Measurements from ENCODE around the gene TMEM273.

TMEM273 gene

GRCh38 chr10:49164559-49165188, 23.5 kb downstream of the TMEM273 start:
- no peak for DNase-seq (ENCODE audit: low read depth)

- DNase-seq (ENCODE audit: low read depth) = no peak
Observed at GRCh38 chr10:49163741-49164140, 24.4 kb downstream of the TMEM273 start.

GRCh38 chr10:49162761-49163310, 25.4 kb downstream of the TMEM273 start:
- DNase-seq (ENCODE audit: low read depth) = no peak

- no peak for DNase-seq (ENCODE audit: low read depth)
Observed at GRCh38 chr10:49162063-49162462, 26.1 kb downstream of the TMEM273 start.

GRCh38 chr10:49161411-49161997, 26.7 kb downstream of the TMEM273 start:
- no peak for DNase-seq (ENCODE audit: low read depth)

- DNase-seq (ENCODE audit: low read depth) = no peak
Observed at GRCh38 chr10:49160814-49161213, 27.4 kb downstream of the TMEM273 start.

DNA sequence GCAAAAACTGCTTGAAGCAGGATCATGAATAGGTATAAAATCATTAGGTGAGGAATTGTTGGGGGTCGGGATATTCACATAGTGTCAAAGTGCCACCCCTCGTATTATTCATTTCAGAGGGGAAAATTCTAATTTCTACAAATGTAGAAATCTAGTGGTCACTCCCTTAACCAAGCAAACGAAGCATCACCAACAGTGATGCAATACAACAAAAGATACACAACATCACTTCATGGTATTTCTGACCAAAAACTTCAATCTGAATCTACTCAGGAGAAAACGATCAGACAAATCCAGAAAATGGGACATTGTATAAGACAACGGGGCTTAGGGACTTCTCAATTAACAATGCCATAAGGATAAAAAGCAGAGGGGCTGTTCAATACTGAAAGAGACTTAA, 28.1 kb downstream of the TMEM273 start:
- no peak for DNase-seq (ENCODE audit: low read depth)

DNA sequence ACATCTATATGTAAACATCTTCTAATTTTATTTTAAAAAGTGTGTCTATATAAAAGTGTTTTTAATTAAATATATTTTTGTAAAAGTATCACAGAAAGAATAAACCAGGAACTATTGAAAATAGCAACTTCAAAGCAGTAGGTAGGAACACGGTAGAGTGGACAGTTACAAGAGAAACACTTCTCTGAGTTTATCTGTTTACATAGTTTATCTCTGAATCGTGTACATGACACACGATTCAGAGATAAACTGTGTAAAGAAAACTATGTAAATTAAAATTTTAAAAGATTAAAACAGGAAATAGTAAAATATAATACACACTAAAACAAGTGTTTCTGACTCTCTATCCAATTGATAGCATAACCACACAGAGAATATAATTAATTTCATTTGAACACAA, 29.3 kb downstream of the TMEM273 start:
- DNase-seq (ENCODE audit: low read depth) = no peak

- no peak for DNase-seq (ENCODE audit: low read depth)
Observed at GRCh38 chr10:49158404-49158803, 29.8 kb downstream of the TMEM273 start.

GRCh38 chr10:49157229-49157628, 31.0 kb downstream of the TMEM273 start:
- no peak for DNase-seq (ENCODE audit: low read depth)

GRCh38 chr10:49154641-49155040, 33.5 kb downstream of the TMEM273 start:
- DNase-seq (ENCODE audit: low read depth) = no peak

DNA sequence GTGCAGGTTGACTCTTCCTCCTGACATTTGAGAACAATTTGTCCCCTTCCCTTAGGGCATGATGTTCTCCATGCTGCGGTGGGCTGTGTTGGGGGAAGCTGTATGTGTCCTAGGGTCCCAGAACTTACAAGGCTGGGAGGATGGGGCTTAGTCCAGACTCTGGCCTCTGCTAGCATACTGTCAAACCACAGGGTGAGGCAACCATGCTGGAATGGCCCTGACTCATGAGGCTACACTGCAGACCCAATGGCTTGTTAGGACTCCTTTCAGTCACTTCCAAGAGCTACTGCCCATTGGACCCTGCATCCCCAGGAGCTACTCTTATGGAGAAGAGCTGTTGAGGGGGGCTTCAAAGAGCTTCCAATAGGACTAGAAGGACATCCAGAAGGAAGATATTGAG, 34.2 kb downstream of the TMEM273 start:
- DNase-seq (ENCODE audit: low read depth) = no peak

GRCh38 chr10:49153115-49153514, 35.1 kb downstream of the TMEM273 start:
- no peak for DNase-seq (ENCODE audit: low read depth)

DNA sequence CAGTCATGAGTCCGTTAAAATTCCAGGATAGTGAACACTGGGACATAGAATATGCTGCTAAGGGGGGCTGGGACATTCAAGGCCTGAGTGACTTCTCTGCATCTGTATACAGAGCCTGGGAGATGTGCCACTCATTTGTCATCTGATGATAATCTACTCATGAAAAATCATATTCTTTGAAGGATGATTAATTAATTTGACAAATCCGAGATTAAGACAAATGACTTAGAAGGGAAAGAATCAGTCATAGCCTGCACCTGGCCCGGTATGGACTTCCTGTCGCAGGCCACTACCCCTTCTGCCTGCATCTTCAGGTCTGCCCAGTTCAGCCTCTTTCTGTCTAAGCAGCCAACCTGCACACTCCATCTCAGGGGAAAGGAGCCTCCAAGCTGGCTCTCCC, 35.5 kb downstream of the TMEM273 start:
- DNase-seq (ENCODE audit: low read depth) = no peak

DNA sequence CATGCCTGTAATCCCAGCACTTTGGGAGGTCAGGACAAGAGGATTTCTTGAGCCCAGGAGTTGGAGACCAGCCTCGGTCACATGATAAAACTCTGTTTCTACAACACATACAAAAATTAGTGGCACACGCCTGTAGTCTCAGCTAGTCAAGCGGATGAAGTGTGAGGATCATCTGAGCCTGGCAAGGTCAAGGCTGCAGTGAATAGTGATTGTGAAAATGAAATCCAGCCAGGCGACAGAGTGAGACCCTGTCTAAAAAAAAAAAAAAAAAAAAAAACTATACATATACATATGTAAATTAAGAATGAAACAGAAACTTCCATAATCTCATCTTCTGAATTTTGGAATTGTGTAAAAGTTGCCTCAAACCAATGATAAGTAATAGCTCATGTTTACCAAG, 36.2 kb downstream of the TMEM273 start:
- DNase-seq (ENCODE audit: low read depth) = no peak

- DNase-seq (ENCODE audit: low read depth) = no peak
Observed at GRCh38 chr10:49151481-49151880, 36.7 kb downstream of the TMEM273 start.

DNA sequence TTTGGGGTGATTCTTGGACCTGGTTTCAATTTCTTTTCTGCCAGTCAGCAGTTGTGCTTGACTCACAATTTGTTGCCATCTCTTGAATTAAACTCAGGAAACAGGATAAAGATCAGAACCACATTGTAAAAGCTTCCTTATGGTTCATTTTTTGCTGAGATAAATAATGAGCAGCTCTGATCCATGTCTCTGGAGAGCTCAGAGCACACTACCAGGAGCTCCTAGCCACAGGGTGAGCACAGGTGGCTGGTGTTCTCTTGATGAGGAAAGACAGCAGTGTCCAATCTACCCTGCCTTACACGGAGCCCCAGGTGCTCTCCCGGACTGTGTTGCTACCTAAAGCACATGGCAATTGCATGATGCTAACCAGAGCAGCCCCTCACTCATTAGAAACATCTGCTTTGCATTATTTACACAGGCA, 37.2 kb downstream of the TMEM273 start:
- no peak for DNase-seq (ENCODE audit: low read depth)

DNA sequence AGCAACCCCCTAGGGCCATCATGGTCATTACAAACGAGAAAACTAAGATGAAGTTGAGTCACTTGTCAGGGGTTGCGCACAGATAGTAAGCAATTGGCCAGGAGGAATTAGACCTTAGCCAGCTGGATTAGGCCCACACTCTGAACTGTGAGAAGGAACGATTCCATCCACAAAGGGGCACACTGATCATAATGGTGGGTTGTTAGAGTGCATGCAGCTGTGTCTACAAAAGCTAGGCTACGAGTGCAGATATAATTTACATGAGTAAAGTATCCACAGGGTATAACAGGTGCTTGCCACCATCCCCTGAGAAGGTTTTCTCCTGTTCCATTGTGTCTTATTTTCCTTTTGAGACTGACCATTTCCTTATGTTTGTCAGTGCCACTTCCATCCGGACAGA, 37.8 kb downstream of the TMEM273 start:
- no peak for DNase-seq (ENCODE audit: low read depth)

DNA sequence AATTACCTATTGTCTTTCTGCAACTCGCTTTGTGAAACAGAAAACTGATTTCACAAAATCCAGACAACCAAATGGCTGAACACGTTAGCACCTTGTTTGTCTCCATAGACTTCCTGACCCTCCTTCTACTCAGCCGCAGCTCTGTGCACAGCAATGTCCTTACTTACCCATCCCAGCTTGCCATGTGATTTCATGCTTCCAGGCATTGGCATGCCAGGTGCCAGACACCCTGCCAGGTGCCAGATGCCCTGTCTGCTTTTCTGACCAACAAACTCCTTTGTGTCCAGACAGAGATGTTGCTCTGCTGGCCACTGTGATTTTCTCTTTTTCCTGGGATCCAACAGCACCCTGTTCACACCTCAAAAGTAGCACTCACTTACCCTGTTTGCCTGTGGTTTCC, 38.3 kb downstream of the TMEM273 start:
- DNase-seq (ENCODE audit: low read depth) = no peak

DNA sequence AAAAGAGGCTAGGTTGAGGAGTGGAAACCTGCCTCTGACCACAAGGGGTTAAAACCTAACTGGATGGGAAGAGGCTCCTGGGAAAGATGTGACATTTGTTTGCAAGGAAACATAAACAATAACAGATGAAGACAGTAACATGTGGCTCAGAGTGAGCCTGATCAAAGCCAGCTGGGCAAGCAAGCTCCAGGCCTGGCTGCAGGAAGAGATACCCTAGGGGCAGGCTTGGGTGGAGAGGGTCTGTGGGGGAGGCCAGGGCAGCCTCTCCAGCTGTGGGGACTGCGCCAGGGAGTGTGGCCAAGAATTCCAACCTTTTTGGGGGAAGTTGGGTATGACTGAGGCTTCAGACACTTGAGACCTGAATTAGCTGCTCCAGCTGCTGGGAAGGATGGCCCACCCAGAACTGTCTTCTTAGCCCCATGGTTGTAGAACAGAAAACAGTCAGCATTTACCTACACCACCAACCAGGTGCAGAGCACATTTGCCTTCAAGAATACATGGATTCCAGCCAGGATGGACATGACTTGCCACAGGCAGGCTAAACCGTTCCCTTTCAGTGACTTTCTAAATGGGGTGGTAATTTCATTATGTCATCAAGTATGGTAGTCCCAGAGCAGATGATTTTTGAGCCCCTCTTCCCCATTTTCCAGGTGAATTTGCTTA, 44.0 kb downstream of the TMEM273 start:
- no peak for DNase-seq (ENCODE audit: low read depth)

DNA sequence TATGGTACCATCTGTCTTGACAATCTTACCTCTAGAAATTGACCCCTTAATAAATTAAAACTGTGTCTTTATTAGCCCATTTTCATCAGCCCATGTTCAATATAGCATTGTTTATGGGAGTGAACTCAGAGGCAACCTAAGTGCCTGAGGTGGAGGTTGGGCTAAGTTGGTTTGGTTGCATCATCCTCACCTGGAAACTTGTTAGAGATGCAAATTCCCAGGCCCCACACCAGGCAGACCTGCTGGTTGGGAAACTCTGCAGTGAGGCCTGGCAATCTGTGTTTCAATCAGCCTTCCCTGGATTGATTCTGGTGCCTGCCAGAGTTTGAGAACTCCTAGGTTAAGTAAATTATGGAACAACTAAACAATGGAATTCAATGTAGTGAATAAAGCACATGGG, 44.9 kb downstream of the TMEM273 start:
- DNase-seq (ENCODE audit: low read depth) = no peak

DNA sequence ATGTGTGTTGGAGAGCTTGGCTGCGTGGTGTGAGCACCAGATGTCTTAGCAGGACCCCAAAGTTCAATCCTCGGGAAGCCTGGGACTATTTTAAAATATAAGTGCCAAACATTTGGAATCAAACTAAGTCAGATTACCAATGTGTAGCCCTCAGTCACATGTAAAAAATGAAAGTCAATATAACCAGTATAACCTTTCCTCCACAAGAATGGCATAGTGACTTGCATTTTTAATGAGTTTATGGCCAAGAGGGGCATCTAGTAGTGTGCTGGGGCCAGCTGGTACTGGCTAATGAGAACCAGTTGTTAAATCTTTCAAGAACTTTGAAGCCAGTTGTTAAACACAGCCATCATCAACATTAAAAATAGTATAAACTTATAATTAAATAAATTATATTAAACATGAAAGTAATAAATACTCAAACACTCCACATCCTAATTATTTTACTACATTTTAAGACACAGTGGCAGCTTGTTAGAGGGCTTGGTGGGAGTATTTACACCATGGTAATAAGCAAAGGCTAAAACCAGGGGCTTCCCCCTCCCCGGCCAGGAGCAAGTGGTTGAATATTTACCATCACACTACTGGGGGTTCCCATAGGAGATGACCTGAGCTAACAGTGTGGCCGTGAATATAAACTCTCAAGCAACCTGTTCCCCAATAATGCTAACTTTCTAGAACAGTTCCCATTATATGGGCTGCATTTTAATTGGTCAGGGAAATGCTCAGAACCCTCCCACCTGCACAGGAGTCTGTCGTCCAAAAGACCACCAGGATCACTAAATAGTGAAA, 46.5 kb downstream of the TMEM273 start:
- DNase-seq (ENCODE audit: low read depth) = no peak
